Peyer's patch (tissue), 4 donors: ENCODE results near the gene MRPL37.

Experiments used
- POLR2A ChIP-seq, 2 donors: fragments of 450-650 bp; IDR thresholded peaks; one replicate each; pipeline ENCODE4 v1.5.1; 2017; ENCODE audit warnings: antibody characterized with exemption in 2 of 2, mild to moderate bottlenecking in 2 of 2, moderate library complexity in 2 of 2
- TF ChIP-seq, protein P1 (sequence below), 6 experiments: fragments of 450-650 bp in 4 of 6; fragments of 200-600 bp in 2 of 6; sonication (generic) in 1 of 6; IDR thresholded peaks; one replicate each; pipeline ENCODE4 v1.5.1; 2017 to 2019; ENCODE audit warnings: antibody characterized with exemption in 6 of 6, mild to moderate bottlenecking in 3 of 6, moderate library complexity in 1 of 6

DNA sequence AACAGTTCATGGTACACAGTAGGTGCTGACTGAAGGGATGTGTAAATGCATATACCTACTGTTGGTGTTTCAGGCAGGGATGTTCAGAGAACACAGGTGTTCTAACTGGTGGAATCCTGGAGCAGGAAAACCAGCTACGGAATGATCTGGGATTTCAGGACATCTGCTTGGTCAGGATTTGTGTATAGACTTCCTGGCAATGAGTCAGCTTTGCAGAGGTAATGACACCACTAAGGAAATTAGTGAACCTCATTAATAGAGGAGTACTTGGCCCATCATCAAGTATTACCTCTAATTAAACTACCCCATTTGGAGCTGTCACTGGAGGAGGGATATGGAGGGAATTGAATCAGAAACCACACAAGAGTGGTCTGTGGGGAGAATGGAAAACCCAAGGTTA, 7.3 kb downstream of the MRPL37 start:
- no peak for TF ChIP-seq POLR2A (IDR thresholded peaks at IDR 0.05)
- TF ChIP-seq, protein P1, sequence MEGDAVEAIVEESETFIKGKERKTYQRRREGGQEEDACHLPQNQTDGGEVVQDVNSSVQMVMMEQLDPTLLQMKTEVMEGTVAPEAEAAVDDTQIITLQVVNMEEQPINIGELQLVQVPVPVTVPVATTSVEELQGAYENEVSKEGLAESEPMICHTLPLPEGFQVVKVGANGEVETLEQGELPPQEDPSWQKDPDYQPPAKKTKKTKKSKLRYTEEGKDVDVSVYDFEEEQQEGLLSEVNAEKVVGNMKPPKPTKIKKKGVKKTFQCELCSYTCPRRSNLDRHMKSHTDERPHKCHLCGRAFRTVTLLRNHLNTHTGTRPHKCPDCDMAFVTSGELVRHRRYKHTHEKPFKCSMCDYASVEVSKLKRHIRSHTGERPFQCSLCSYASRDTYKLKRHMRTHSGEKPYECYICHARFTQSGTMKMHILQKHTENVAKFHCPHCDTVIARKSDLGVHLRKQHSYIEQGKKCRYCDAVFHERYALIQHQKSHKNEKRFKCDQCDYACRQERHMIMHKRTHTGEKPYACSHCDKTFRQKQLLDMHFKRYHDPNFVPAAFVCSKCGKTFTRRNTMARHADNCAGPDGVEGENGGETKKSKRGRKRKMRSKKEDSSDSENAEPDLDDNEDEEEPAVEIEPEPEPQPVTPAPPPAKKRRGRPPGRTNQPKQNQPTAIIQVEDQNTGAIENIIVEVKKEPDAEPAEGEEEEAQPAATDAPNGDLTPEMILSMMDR (IDR thresholded peaks at IDR 0.05) = no peak
